ENCODE data around the gene EBPL.
A peak's percentile ranks its signal among the peaks of the same experiment; 100 is the strongest.

The EBPL gene

GRCh38 chr13:49676581-49677298, 14.5 kb downstream of the EBPL start:
- no peak for DNase-seq (ENCODE audit: low read depth in 3 of 3)

- no peak for DNase-seq (ENCODE audit: low read depth in 3 of 3)
Observed at GRCh38 chr13:49670828-49671227, 20.5 kb downstream of the EBPL start.

DNA sequence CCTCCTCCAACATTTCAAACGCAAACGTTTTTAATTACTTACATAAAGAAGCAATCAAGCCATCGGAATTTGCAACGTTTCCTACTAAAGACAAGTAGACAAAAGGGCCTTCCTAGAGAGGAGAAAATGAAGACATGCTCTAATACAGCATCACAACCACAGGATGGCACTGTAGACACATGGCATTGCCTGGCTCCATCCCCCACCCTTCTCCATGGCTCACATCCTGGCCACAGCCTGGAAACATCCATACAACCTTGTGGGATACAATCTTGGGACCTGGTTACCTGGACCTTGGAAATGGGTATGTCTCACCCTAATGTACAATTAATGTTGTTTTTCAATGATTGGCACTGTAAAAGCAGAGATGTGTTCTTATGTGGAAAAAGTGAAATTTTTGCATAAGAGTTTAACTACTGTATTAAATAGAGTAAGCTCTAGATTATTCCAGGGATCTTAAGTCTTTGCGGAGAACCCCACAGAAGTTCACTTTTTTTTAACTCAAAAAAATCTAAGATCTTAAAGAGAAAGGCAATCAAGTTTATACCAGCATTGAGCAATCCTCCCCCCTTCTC, 21.5 kb downstream of the EBPL start:
- DNase-seq (ENCODE audit: low read depth in 3 of 3), result peak in 1 of 3 experiments; percentile 8

- no peak for DNase-seq (ENCODE audit: low read depth in 3 of 3)
Observed at GRCh38 chr13:49667773-49668172, 23.5 kb downstream of the EBPL start.

- no peak for DNase-seq (ENCODE audit: low read depth in 3 of 3)
Observed at GRCh38 chr13:49664606-49665005, 26.7 kb downstream of the EBPL start.

- DNase-seq (ENCODE audit: low read depth in 3 of 3), result no peak
Observed at GRCh38 chr13:49657241-49657641, 34.0 kb downstream of the EBPL start.

GRCh38 chr13:49655906-49656305, 35.4 kb downstream of the EBPL start:
- no peak for DNase-seq (ENCODE audit: low read depth in 3 of 3)

GRCh38 chr13:49654011-49654410, 37.3 kb downstream of the EBPL start:
- no peak for DNase-seq (ENCODE audit: low read depth in 3 of 3)

GRCh38 chr13:49653478-49653877, 37.8 kb downstream of the EBPL start:
- no peak for DNase-seq (ENCODE audit: low read depth in 3 of 3)

GRCh38 chr13:49652355-49653305, 38.7 kb downstream of the EBPL start:
- no peak for DNase-seq (ENCODE audit: low read depth in 3 of 3)

GRCh38 chr13:49651570-49652354, 39.5 kb downstream of the EBPL start:
- DNase-seq (ENCODE audit: low read depth in 3 of 3), result no peak

GRCh38 chr13:49649963-49650312, 41.3 kb downstream of the EBPL start:
- DNase-seq (ENCODE audit: low read depth in 3 of 3), result no peak

- no peak for DNase-seq (ENCODE audit: low read depth in 3 of 3)
Observed at GRCh38 chr13:49649244-49649962, 41.9 kb downstream of the EBPL start.

DNA sequence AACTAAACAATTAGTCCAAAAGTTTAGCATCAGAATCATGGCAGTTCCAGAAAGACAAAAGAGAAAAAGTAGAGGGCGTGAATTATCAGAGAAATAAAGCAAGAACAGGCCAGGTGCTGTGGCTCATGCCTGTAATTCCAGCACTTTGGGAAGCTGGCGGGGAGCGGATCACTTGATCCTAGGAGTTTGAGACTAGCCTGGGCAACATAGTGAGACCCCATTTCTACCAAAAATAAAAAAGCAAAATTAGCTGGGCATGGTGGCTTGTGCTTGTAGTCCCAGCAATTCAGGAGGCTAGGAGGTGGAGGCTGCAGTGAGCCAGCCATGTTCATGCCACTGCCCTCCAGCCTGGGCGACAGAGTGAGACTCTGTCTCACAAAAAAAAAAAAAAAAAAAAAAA, 44.6 kb downstream of the EBPL start:
- DNase-seq (ENCODE audit: low read depth in 3 of 3), result no peak

- DNase-seq (ENCODE audit: low read depth in 3 of 3), result no peak
Observed at GRCh38 chr13:49645451-49645850, 45.8 kb downstream of the EBPL start.

DNA sequence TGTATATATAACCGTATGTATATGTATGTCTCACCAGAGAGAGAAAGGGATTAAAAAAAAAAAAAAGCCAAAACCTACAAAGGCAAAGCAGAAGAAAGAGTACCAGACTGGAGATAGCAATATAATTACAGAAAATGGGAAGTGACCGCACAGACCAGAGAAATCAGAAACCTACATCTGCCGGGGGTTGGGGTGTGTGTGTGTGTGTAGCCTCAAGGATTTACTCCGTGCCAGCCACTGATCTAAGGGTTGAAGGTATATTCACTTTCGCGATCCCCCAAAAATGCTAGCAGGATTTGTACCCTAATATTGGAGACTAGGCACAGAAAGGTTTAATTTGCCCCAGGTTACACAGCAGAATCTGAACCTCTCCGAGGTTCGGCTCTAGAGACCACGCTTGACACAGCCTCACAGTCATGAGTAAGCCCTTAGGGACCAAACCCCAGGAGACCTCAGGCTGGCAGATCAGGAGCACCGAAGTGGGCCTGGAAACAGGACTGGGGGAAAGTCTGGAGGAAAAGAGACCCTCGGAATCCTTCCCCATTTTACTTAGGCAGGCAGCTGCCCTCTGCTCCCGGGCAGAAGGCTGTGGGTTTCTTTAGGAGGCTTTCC, 48.1 kb downstream of the EBPL start:
- DNase-seq (ENCODE audit: low read depth in 3 of 3), result no peak

- DNase-seq (ENCODE audit: low read depth in 3 of 3), result no peak
Observed at GRCh38 chr13:49641801-49642291, 49.4 kb downstream of the EBPL start.

DNA sequence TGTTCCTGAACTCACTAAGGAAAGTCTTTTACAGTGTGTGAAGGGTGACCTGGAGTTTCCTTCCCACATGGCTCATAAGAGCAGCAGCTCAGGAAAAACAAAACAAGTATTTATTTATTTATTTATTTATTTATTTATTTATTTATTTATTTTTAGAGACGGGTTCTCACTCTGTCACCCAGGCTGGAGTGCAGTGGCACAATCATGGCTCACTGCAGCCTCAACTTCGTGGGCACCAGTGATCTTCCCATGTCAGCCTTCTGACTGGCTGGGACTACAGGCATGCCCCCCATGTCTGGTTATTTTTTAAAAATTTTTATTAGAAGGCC, 52.6 kb downstream of the EBPL start:
- DNase-seq (ENCODE audit: low read depth in 3 of 3), result no peak

- no peak for DNase-seq (ENCODE audit: low read depth in 3 of 3)
Observed at GRCh38 chr13:49638030-49638743, 53.1 kb downstream of the EBPL start.

DNA sequence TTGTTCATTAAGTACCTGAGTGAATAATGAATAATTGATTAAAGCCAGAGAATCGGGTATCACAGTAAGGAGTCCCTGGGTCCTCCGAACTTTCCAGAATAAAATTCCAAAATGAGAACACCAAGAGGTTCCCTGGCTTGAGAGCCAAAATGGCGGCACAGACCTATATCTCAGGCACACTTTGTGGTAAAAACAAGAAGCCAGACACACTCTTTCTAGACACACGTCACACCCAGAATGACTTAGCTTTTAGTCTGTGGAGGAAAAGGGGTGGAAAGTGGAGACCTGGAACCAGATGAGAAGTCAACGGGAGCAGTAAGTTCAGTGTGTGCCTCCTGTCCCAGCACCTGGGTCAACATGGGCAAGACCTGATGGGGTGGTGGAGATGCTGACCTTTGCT, 54.6 kb downstream of the EBPL start:
- DNase-seq (ENCODE audit: low read depth in 3 of 3), result no peak

Measured in stimulated activated CD4-positive, alpha-beta T cell treated with anti-CD3 and anti-CD28 coated beads, TNF-alpha, amount 100 ng/mL, for 4 hours (primary cell).